Measurements from ENCODE around the gene C1QA.
A peak's percentile ranks its signal among the peaks of the same experiment; 100 is the strongest.

The C1QA gene, protein sequence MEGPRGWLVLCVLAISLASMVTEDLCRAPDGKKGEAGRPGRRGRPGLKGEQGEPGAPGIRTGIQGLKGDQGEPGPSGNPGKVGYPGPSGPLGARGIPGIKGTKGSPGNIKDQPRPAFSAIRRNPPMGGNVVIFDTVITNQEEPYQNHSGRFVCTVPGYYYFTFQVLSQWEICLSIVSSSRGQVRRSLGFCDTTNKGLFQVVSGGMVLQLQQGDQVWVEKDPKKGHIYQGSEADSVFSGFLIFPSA

GRCh38 chr1:22636353-22636752 is at the start of gene C1QA:
Gene C1QA (plus strand): TSS chr1:22636628. CDS start chr1:22637617, 989 bp downstream.
- no peak for DNase-seq (ENCODE audit: low spot score)

- no peak for DNase-seq (ENCODE audit: low spot score)
Measured at GRCh38 chr1:22587247-22587646, 49.2 kb upstream of the C1QA start.

DNA sequence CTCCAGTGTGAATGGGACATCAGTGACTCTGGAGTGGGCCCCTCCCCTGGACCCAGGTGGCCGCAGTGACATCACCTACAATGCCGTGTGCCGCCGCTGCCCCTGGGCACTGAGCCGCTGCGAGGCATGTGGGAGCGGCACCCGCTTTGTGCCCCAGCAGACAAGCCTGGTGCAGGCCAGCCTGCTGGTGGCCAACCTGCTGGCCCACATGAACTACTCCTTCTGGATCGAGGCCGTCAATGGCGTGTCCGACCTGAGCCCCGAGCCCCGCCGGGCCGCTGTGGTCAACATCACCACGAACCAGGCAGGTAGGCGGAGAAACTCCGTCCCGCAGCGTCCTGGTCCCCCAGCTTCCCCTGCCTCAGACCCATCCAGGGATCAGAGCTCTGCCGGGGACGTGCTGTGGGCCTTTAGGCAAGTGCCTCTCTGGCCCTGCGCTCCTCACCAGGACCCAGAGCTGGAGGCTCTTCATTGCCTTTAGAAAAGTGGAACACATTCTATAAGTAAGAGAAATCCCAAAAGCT is 47.5 kb upstream of the C1QA start:
- no peak for DNase-seq (ENCODE audit: low spot score)

DNA sequence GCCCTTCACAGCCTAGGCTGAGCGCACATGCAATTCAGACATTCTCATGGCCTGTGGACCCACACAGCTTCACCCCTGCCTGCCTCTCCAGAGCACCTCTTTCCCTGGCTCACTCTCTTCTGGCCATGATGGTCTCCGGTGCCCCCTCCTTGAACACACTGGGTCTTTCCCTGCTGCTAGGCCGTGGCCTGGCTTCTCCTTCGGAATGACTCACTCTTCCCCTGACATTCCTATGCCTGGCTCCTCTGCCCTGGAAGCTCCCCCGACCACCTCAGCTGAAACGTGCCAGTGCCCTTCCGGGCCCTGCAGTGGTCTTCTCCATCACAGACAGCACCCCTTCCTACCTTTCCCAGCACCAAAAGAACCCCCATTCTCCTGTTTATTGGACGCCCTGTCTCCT is 44.9 kb upstream of the C1QA start:
- DNase-seq (ENCODE audit: low spot score): no peak

- DNase-seq (ENCODE audit: low spot score): no peak
Measured at GRCh38 chr1:22592051-22592450, 44.4 kb upstream of the C1QA start.

DNA sequence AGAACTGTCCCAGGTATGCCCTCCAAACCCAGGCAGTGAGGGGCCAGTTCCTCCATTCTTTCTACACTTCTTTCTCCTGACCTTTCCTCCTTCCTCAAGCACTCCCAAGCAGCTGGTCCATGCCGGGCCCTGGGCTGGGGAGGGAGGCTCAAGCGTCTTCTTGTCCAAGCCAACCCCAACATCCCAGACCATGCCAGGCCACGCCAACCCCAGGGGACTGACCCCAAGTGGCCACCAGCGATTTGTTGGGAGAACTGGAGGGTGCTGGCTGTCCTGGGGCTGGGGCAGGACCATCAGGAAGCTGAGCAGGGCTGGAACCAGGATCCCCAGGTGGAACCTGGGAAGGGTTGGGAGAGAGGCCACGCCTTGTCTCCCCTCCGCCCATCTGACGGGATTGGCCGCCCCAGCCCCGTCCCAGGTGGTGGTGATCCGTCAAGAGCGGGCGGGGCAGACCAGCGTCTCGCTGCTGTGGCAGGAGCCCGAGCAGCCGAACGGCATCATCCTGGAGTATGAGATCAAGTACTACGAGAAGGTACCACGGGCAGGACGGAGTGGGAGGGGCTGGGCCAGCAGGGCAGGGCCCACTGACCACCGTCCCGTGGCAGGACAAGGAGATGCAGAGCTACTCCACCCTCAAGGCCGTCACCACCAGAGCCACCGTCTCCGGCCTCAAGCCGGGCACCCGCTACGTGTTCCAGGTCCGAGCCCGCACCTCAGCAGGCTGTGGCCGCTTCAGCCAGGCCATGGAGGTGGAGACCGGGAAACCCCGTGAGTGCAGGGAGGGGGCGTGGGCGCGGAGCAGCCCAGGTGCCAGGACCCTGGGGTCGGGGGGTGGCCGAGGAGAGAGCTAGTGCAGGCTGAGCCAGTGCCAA is 43.3 kb upstream of the C1QA start:
- no peak for DNase-seq (ENCODE audit: low spot score)

GRCh38 chr1:22594396-22594795 is 42.0 kb upstream of the C1QA start:
- DNase-seq (ENCODE audit: low spot score): no peak

DNA sequence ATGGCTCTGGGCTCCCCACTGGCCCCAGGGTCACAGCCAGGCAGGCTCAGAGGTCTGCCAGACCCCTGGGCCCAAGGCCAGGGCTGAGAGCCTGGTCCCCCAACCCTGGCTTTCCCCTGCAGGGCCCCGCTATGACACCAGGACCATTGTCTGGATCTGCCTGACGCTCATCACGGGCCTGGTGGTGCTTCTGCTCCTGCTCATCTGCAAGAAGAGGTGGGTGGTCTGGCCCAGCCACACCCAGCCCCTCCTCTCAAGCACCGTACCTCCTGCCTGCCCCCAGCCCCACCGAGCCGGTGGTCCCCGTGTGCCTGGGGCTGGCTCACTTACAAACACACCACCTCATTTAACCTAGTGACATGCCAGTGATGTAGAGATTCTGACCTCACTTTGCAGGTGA is 41.3 kb upstream of the C1QA start:
- no peak for DNase-seq (ENCODE audit: low spot score)

- DNase-seq (ENCODE audit: low spot score): no peak
Measured at GRCh38 chr1:22597301-22597965, 39.0 kb upstream of the C1QA start.

DNA sequence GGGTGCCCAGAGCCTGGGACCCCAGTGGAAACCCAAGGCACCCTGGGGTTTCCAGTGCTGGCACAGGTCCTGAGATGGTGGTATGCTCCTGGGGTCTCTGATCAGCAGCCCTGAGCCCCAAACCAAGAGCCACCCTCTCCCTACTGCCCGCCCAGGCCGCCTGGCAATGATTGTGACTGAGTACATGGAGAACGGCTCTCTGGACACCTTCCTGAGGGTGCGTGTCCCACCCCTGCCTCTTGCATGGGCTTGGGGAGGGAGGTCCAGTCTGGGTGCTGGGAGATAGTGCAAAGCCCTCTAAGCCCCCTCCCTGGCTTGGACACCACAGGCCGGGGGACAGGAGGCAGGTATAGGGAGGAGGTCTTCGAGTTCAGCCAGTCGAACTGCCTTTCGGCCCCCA is 38.4 kb upstream of the C1QA start:
- no peak for DNase-seq (ENCODE audit: low spot score)

GRCh38 chr1:22598736-22599135 is 37.7 kb upstream of the C1QA start:
- no peak for DNase-seq (ENCODE audit: low spot score)

DNA sequence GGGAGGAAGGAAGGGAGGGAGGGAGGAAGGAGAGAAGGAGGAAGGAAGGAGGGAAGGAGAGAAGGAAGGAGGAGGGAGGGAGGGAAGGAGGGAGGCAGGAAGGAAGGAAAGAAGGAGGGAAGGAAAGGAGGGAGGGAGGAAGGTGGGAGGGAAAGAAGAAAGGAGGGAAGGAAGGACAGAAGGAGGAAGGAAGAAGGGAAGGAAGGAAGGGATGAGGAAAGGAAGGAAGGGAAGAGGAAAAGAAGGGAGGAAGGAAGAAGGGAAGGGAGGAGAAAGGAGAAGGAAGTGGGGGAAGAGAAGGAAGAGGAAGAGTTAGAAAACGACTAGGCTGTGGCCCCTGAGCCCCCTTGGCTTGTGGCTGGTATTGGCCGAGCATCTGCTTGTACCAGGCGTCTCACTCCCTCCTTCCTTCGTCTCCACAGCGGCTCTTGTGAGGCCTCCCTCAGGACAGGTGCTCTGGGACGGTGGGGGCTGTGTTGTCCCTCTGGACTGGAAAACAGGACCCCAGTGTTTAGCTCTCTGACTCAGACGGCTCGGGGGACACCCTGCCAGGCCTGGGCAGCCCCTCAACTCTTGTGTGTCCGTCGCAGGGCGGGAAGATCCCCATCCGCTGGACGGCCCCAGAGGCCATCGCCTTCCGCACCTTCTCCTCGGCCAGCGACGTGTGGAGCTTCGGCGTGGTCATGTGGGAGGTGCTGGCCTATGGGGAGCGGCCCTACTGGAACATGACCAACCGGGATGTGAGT is 36.2 kb upstream of the C1QA start:
- no peak for DNase-seq (ENCODE audit: low spot score)

DNA sequence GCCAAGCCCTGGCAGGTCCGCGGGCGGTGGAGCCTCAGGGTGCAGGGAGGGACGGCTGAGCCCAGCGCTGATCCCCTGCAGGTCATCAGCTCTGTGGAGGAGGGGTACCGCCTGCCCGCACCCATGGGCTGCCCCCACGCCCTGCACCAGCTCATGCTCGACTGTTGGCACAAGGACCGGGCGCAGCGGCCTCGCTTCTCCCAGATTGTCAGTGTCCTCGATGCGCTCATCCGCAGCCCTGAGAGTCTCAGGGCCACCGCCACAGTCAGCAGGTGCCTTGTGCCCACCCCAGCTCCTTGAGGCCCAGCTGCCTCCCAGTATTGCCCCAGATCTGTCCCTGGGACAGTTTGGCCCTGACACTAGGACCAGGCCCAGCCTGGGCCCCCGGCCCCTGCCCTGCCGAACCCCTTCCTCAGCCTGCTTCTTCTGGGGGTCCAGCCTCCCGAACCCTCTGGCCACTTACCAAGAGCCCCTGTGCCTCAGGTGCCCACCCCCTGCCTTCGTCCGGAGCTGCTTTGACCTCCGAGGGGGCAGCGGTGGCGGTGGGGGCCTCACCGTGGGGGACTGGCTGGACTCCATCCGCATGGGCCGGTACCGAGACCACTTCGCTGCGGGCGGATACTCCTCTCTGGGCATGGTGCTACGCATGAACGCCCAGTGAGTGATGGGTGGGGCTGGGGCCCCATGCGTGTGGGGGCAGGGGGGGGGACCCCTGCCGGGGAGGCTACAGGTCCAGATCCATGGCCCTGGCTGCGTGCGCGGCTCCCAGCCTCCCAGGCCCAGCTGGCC is 35.4 kb upstream of the C1QA start:
- DNase-seq (ENCODE audit: low spot score): no peak

- no peak for DNase-seq (ENCODE audit: low spot score)
Measured at GRCh38 chr1:22601610-22602009, 34.8 kb upstream of the C1QA start.

DNA sequence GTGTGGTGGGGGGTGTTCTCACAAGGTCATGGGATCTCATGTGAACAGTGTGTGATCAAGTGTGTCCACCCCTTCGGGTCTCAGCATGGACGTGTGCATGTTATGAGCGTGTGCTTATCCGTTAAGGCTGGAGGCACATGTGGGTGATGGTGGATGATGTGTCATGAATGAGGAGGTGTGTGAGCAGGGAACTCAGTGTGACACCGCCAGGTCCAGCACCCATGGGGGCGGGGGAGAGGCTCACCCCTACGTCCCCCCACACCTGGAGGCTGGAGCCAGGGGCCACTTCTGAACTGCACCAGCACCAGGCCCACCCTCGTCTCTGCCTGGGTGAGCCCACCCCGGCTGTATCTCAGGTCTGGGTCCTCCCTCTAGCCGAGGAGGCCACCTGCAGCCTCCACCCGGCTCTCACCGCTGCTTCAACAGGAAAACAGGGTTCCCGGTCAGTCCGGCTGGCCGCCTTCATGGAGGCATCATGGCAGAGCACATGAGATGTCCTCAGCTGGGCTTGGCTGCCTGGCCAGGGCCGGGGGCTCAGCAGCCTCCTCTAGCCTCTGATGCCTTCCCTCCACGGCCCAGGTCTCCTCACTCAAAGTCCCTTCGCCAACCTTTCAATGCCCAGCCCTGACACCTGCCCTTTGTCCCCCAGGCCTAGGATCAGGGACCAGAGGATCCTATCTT is 34.2 kb upstream of the C1QA start:
- no peak for DNase-seq (ENCODE audit: low spot score)

DNA sequence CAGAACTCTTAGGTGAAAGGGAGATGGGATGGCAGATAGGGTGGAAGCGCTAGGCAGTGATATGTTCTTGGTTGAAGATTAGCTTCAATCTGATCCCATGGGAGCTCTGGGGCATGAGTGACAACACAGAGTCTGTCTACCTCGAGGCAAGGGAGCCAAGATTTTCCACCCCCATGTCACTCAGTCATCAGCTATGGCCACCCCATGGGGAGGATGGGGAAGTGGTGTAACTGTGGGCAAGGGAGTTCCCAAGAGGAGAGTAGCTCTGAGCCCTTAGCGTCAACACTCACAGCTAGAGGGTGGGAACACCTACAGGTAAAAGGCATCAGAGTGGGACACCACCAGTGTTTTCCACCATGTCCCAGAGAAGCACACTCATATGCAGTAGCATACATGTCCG is 30.3 kb upstream of the C1QA start:
- DNase-seq (ENCODE audit: low spot score): no peak

DNA sequence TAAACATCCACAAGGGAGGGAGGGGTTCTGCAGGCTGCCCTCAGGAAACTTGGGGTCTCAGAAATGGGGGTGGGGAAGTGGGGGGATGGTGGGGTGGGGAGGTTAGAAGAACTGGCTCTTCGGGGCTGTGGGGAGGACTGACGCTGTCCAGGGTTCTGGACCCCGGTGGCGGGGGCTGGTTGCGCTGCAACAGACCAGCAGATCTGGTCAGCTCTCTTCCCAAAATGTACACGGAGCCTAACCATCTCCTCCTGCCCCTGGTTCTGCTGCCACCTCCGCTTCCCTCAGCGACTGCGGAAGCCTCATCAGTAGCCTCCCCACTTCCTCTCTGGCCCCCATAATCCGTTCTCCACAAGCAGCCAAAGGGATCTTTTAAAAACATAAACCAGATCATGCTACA is 29.3 kb upstream of the C1QA start:
- DNase-seq (ENCODE audit: low spot score): no peak

DNA sequence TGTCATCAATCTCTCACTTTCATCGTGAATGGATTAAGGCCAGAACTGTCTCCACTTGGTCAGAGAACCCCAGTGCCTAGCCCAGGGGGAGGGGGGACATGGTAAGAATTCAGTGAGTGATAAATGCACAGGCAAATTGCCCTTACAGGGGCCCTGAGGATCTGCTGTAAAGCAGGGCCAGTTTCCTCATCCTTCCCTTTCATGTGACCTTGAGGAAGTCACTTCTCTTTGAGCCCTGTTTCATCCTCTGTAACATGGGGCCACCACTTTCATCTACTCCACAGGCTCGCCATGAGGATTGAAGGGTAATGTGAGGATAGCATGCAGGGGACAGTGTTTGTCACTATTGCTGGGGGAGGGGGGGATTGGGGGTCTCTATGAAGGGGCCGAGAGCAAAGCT is 28.1 kb upstream of the C1QA start:
- DNase-seq (ENCODE audit: low spot score): no peak

- DNase-seq (ENCODE audit: low spot score): no peak
Measured at GRCh38 chr1:22609291-22609690, 27.1 kb upstream of the C1QA start.

DNA sequence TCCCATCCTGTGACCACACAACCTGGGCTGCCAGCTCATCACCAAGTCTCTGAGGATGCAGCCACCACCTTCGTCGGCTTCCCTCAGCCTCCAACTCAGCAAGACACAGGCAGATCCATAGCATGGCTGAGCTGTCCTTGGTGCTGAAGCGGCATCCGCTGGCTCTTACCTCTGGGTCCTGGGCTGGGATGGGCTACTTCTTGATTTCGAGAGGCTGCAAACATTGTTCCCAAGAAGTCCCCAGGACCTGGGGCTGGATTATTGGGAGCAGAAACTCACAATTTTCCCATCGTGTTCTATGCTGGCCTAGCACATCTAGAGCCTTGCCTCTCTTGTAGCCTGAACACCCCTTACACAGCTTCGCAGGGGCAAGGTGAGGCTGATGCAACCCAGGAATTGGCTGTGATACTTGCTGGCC is 24.9 kb upstream of the C1QA start:
- DNase-seq (ENCODE audit: low spot score): peak; percentile 32

Data from NAMALWA (cell line).